HG03045 (cell line): ENCODE results near the gene OTOG.

Source experiments
- ATAC-seq: cut with Tn5 transposase; IDR thresholded peaks from one replicate; pipeline ENCODE4 v1.9.1; 2021; ENCODE audit warnings: mild to moderate bottlenecking, moderate library complexity; ENCODE audit not compliant: unreplicated experiment

OTOG gene

GRCh38 chr11:17535488-17535887 lies 11.6 kb upstream of the OTOG start:
- ATAC-seq, result no peak

- no peak for ATAC-seq
Measured at GRCh38 chr11:17537261-17537660, 9.8 kb upstream of the OTOG start.

- no peak for ATAC-seq
Measured at GRCh38 chr11:17538054-17538453, 9.0 kb upstream of the OTOG start.

GRCh38 chr11:17538731-17539130 lies 8.3 kb upstream of the OTOG start:
- ATAC-seq, result no peak

GRCh38 chr11:17540807-17541206 lies 6.3 kb upstream of the OTOG start:
- no peak for ATAC-seq

- ATAC-seq, result no peak
Measured at GRCh38 chr11:17541330-17541885, 5.7 kb upstream of the OTOG start.

- ATAC-seq, result no peak
Measured at GRCh38 chr11:17542249-17542648, 4.8 kb upstream of the OTOG start.

GRCh38 chr11:17543041-17543440 lies 4.0 kb upstream of the OTOG start:
- ATAC-seq, result no peak

- ATAC-seq, result no peak
Measured at GRCh38 chr11:17543574-17544180, 3.4 kb upstream of the OTOG start.

- ATAC-seq, result no peak
Measured at GRCh38 chr11:17544181-17544622, 2.9 kb upstream of the OTOG start, which contains the start of gene USH1C. Gene USH1C, minus strand, starts transcription at chr11:17544416. Its CDS starts 109 bp downstream, at chr11:17544307.

GRCh38 chr11:17546240-17546639 lies 819 bp upstream of the OTOG start:
- no peak for ATAC-seq

- ATAC-seq, result no peak
Measured at GRCh38 chr11:17547932-17548331, 873 bp downstream of the OTOG start.

- no peak for ATAC-seq
Measured at GRCh38 chr11:17548444-17548843, 1.4 kb downstream of the OTOG start.

- no peak for ATAC-seq
Measured at GRCh38 chr11:17550450-17551346, 3.6 kb downstream of the OTOG start.

- ATAC-seq, result no peak
Measured at GRCh38 chr11:17551347-17552040, 4.4 kb downstream of the OTOG start.

- ATAC-seq, result no peak
Measured at GRCh38 chr11:17552041-17552355, 4.9 kb downstream of the OTOG start.

GRCh38 chr11:17552392-17553248 lies 5.6 kb downstream of the OTOG start:
- no peak for ATAC-seq

- ATAC-seq, result no peak
Measured at GRCh38 chr11:17553249-17553546, 6.1 kb downstream of the OTOG start.

GRCh38 chr11:17554487-17554886 lies 7.4 kb downstream of the OTOG start:
- ATAC-seq, result no peak

- ATAC-seq, result no peak
Measured at GRCh38 chr11:17556999-17557398, 9.9 kb downstream of the OTOG start.
